Bronchial epithelial cell (primary cell): Measurements from ENCODE around the gene ADAMTSL2. TPM values are rescaled to one million over a fixed set of nuclear protein-coding genes. Genes with fewer than 3 reads are reported as not detected.

Experiments
- DNase-seq: peaks from one replicate; pipeline ENCODE4 v3.0.0-alpha.2; 2010; ENCODE audit warnings: low read depth
- FAIRE-seq: peaks from 2 replicates; lab custom pipeline; 2011; peaks lifted over from hg19 to GRCh38; lab: Jason Lieb, UNC
- H3K27me3 ChIP-seq: 2 replicates; pipeline ENCODE4 v1.5.1; 2011; ENCODE audit warnings: low read length; ENCODE audit not compliant: control insufficient read depth, insufficient read depth
- H3K36me3 ChIP-seq: 2 replicates; pipeline ENCODE4 v1.5.1; 2011; ENCODE audit warnings: low read length; ENCODE audit not compliant: control insufficient read depth, insufficient read depth
- H3K4me3 ChIP-seq: 2 replicates; pipeline ENCODE4 v1.5.1; 2011; ENCODE audit warnings: mild to moderate bottlenecking, low read depth, low read length, control low read depth
- CTCF ChIP-seq: IDR thresholded peaks from 2 replicates; pipeline ENCODE4 v1.5.1; 2011; ENCODE audit warnings: mild to moderate bottlenecking, moderate library complexity, low read length, control low read depth, inconsistent platforms; ENCODE audit not compliant: insufficient read depth, severe bottlenecking
- total RNA-seq: library from RNA; depleted of rRNA; stranded (reverse); fragments of >200 nt; gene quantifications from 2 replicates; pipeline ENCODE4 v1.2.1, GENCODE V29; 2014

Gene ADAMTSL2
- total RNA-seq, 1 donor from 2014 or later = not detected

GRCh38 chr9:133556354-133556753 lies 21.9 kb downstream of the ADAMTSL2 start:
- no peak for DNase-seq
- no peaks in the 10 kb centered on the region for H3K36me3 ChIP-seq
- no peak for TF ChIP-seq CTCF
- no peak for FAIRE-seq
- no peak overlapping the region for H3K4me3 ChIP-seq
- H3K27me3 ChIP-seq = no peaks in the 10 kb centered on the region

- Histone ChIP-seq H3K27me3 (no peaks in the 10 kb centered on the region), H3K4me3 (no peak overlapping the region), H3K36me3 (no peaks in the 10 kb centered on the region)
- TF ChIP-seq CTCF = no peak
- DNase-seq = no peak
- no peak for FAIRE-seq
These were observed 23.1 kb downstream of the ADAMTSL2 start for GRCh38 chr9:133557581-133557980.

GRCh38 chr9:133558191-133559126 lies 24.0 kb downstream of the ADAMTSL2 start:
- DNase-seq = peak; percentile 45
- Histone ChIP-seq H3K27me3 (peaks cover 4% of the 10 kb centered on the region), H3K4me3 (no peak overlapping the region), H3K36me3 (no peaks in the 10 kb centered on the region)
- no peak for TF ChIP-seq CTCF
- no peak for FAIRE-seq

- TF ChIP-seq CTCF = no peak
- peaks cover 10% of the 10 kb centered on the region for H3K27me3 ChIP-seq
- no peaks in the 10 kb centered on the region for H3K36me3 ChIP-seq
- no peak for FAIRE-seq
- no peak for DNase-seq
- no peak overlapping the region for H3K4me3 ChIP-seq
These were observed 25.8 kb downstream of the ADAMTSL2 start for GRCh38 chr9:133560311-133560710.

- peaks cover 12% of the 10 kb centered on the region for H3K27me3 ChIP-seq
- no peak for TF ChIP-seq CTCF
- FAIRE-seq = no peak
- no peak for DNase-seq
- no peak overlapping the region for H3K4me3 ChIP-seq
- no peaks in the 10 kb centered on the region for H3K36me3 ChIP-seq
These were observed 26.4 kb downstream of the ADAMTSL2 start for GRCh38 chr9:133560944-133561343.
